ENCODE results near the gene TMEM132D.
"Not testable (repeated sequence)": the region's sequence is repeated elsewhere in the genome, so short reads cannot be mapped to it uniquely, and the experiment has no call there.

The TMEM132D gene

DNA sequence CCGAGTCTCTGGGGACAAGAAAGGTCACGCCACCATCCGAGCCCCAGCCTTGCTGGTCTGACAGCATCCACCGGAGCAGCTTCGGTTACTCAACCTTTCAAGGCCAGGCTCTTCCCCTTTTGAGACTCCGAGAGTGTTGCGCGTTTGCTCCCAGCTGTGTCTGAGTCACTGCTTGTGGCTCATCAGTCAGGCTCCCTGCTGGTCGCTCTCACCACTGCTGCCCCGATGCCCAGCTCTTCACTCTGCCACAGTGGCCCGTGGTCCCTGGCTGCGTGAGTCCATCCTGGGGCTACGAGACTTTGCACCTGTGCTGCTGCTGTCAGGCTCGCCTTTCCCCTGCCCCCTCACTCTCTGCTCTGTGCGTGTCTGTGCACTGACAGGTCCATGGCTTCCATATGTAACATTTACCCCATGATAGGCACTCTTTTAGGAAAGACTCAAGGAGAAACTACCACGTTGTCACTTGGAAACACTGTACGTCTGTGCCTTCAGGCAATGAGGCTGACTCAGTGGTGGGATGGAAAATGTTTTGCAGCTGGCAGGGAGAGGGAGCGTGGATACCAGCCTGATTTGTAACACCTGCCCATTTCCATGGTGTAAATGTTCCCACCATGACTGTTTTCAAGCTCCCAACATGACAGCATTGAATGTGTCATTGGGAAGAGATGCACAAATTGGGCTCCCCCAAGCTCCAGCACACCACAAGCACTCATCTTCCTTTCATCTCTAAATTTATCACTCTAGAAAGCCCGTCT is 350.7 kb downstream of the TMEM132D start:
- H3K4me3 ChIP-seq (IDR thresholded peaks at IDR 0.05; ENCODE audit: insufficient read depth, low read depth, low read length): no peak overlapping the region
- TF ChIP-seq, protein P1, sequence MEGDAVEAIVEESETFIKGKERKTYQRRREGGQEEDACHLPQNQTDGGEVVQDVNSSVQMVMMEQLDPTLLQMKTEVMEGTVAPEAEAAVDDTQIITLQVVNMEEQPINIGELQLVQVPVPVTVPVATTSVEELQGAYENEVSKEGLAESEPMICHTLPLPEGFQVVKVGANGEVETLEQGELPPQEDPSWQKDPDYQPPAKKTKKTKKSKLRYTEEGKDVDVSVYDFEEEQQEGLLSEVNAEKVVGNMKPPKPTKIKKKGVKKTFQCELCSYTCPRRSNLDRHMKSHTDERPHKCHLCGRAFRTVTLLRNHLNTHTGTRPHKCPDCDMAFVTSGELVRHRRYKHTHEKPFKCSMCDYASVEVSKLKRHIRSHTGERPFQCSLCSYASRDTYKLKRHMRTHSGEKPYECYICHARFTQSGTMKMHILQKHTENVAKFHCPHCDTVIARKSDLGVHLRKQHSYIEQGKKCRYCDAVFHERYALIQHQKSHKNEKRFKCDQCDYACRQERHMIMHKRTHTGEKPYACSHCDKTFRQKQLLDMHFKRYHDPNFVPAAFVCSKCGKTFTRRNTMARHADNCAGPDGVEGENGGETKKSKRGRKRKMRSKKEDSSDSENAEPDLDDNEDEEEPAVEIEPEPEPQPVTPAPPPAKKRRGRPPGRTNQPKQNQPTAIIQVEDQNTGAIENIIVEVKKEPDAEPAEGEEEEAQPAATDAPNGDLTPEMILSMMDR (conservative IDR thresholded peaks at IDR 0.05; ENCODE audit: low read depth, low read length): no peak
- no peaks in the 10 kb centered on the region for H3K36me3 ChIP-seq (ENCODE audit: insufficient read depth)

DNA sequence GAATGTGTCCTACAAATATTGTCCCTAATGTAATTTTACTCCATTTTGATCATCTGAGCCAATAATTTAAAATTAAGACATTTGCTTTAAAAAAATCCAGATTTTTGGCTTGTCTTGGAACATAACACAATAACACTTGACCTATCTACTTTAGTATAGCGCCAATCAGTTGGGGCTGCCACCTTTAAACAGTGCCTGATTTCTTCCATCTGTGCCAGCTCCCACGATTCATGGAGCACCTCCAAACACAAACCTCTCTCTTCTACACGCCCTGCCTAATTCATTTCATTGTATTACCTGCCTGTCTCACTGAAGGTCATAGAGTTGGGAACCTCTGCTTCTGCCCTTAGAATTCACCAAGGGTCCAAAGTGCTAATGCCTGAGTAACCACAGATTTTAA is 352.4 kb downstream of the TMEM132D start:
- H2AFZ ChIP-seq (ENCODE audit: low read depth): no peak overlapping the region
- peaks cover 7% of the 10 kb centered on the region for H3K4me1 ChIP-seq (ENCODE audit: low read depth, poor library complexity, severe bottlenecking)
- no peaks in the 10 kb centered on the region for H3K36me3 ChIP-seq (ENCODE audit: insufficient read depth)
- no peak overlapping the region for H3K27ac ChIP-seq
- no peaks in the 10 kb centered on the region for H3K79me2 ChIP-seq (ENCODE audit: insufficient read depth, low read depth)
- no peak overlapping the region for H3K4me3 ChIP-seq (IDR thresholded peaks at IDR 0.05; ENCODE audit: insufficient read depth, low read depth, low read length)
- H3K4me2 ChIP-seq: no peak overlapping the region
- TF ChIP-seq, protein P1 (conservative IDR thresholded peaks at IDR 0.05; ENCODE audit: low read depth, low read length): no peak
- H3K9ac ChIP-seq: no peak overlapping the region
- H3K27me3 ChIP-seq (ENCODE audit: insufficient read depth, low read depth): no peaks in the 10 kb centered on the region
- H4K20me1 ChIP-seq (ENCODE audit: insufficient read depth): no peaks in the 10 kb centered on the region

More for the DNA sequence above, 350.7 kb downstream of the TMEM132D start:
- Histone ChIP-seq H3K4me2 (no peak overlapping the region), H3K4me1 (ENCODE audit: low read depth, poor library complexity, severe bottlenecking) (peaks cover 18% of the 10 kb centered on the region), H3K27ac (no peak overlapping the region), H3K79me2 (ENCODE audit: insufficient read depth, low read depth) (no peaks in the 10 kb centered on the region), H4K20me1 (ENCODE audit: insufficient read depth) (no peaks in the 10 kb centered on the region), H2AFZ (ENCODE audit: low read depth) (no peak overlapping the region), H3K9ac (no peak overlapping the region), H3K27me3 (ENCODE audit: insufficient read depth, low read depth) (no peaks in the 10 kb centered on the region)

DNA sequence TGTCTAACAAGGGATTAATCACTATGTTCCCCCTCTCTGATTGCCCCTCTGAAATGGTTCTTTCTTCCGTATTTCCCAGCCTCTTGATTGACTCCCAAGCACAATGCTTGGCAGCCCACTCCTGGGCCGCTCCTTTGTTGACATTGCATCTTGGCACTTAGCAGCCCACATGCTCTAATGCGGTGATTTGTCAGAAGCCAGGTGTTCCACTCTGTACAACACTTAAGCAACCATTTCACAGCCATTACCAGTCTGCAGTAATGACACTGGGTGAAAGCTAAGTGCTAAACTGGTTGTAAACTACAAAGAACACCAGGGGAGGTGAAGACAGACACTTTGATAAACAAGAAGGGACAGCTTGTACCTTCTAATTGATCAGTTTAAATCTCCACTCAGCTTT is 353.5 kb downstream of the TMEM132D start:
- TF ChIP-seq, protein P1 (conservative IDR thresholded peaks at IDR 0.05; ENCODE audit: low read depth, low read length): no peak
- Histone ChIP-seq H3K4me2 (no peak overlapping the region), H3K4me3 (IDR thresholded peaks at IDR 0.05; ENCODE audit: insufficient read depth, low read depth, low read length) (no peak overlapping the region), H3K27ac (no peak overlapping the region), H3K9ac (no peak overlapping the region), H3K79me2 (ENCODE audit: insufficient read depth, low read depth) (no peaks in the 10 kb centered on the region), H3K36me3 (ENCODE audit: insufficient read depth) (no peaks in the 10 kb centered on the region), H3K27me3 (ENCODE audit: insufficient read depth, low read depth) (no peaks in the 10 kb centered on the region), H3K4me1 (ENCODE audit: low read depth, poor library complexity, severe bottlenecking) (peaks cover 1% of the 10 kb centered on the region), H2AFZ (ENCODE audit: low read depth) (no peak overlapping the region), H4K20me1 (ENCODE audit: insufficient read depth) (no peaks in the 10 kb centered on the region)

DNA sequence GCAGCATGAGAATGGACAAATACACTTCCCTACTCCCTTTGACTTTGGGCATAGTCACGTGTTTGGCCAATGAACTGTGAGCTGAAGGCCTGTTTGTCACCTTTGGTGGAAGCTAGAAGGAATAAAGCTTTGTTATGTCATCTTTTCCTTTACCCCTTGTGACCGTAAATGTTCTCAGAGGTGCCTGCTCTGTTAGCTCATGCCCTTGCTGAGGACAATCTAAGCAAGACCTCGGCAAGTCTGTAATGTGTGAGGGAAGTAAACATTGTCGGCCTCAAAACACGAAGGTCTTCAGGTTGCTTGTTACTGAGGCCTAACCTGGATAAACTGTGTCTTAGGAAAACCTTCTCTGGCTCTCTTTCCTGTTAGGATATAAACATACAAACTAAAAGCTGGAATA is 354.2 kb downstream of the TMEM132D start:
- no peaks in the 10 kb centered on the region for H3K36me3 ChIP-seq (ENCODE audit: insufficient read depth)
- TF ChIP-seq, protein P1 (conservative IDR thresholded peaks at IDR 0.05; ENCODE audit: low read depth, low read length): no peak
- H3K4me1 ChIP-seq (ENCODE audit: low read depth, poor library complexity, severe bottlenecking): no peaks in the 10 kb centered on the region
- no peaks in the 10 kb centered on the region for H4K20me1 ChIP-seq (ENCODE audit: insufficient read depth)
- H3K9ac ChIP-seq: no peak overlapping the region
- H3K4me3 ChIP-seq (IDR thresholded peaks at IDR 0.05; ENCODE audit: insufficient read depth, low read depth, low read length): no peak overlapping the region
- H3K79me2 ChIP-seq (ENCODE audit: insufficient read depth, low read depth): no peaks in the 10 kb centered on the region
- no peaks in the 10 kb centered on the region for H3K27me3 ChIP-seq (ENCODE audit: insufficient read depth, low read depth)
- no peak overlapping the region for H3K27ac ChIP-seq
- H3K4me2 ChIP-seq: no peak overlapping the region
- H2AFZ ChIP-seq (ENCODE audit: low read depth): no peak overlapping the region

DNA sequence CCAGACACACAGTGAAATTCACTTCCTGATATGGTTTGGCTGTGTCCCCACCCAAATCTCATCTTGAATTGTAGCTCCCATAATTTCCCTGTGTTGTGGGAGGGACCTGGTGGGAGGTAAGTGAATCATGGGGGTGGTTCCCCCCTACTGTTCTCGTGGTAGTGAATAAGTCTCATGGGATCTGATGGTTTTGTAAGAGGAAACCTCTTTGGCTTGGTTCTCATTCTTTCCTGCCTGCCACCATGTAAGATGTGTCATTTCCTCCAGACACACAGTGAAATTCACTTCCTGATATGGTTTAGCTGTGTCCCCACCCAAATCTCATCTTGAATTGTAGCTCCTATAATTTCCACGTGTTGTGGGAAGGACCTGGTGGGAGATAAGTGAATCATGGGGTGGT is 354.8 kb downstream of the TMEM132D start:
- not testable (repeated sequence) for H3K4me1 ChIP-seq (ENCODE audit: low read depth, poor library complexity, severe bottlenecking); H3K27me3 ChIP-seq (ENCODE audit: insufficient read depth, low read depth); H3K4me2 ChIP-seq; H3K79me2 ChIP-seq (ENCODE audit: insufficient read depth, low read depth); H4K20me1 ChIP-seq (ENCODE audit: insufficient read depth); H3K27ac ChIP-seq; H3K36me3 ChIP-seq (ENCODE audit: insufficient read depth); H2AFZ ChIP-seq (ENCODE audit: low read depth); H3K4me3 ChIP-seq (IDR thresholded peaks at IDR 0.05; ENCODE audit: insufficient read depth, low read depth, low read length); H3K9ac ChIP-seq
